ENCODE results near the gene SH3RF1.

GRCh38 chr4:169150806-169151205, 120.0 kb downstream of the SH3RF1 start:
- no peak for TF ChIP-seq HDAC2 (IDR thresholded peaks at IDR 0.05)
- TF ChIP-seq, protein P1, sequence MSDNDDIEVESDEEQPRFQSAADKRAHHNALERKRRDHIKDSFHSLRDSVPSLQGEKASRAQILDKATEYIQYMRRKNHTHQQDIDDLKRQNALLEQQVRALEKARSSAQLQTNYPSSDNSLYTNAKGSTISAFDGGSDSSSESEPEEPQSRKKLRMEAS (IDR thresholded peaks at IDR 0.05; ENCODE audit: low read depth, low read length) = no peak
- TF ChIP-seq POLR2AphosphoS5 (IDR thresholded peaks at IDR 0.05; ENCODE audit: low read length) = no peak
- TF ChIP-seq SREBF2 (IDR thresholded peaks at IDR 0.05; ENCODE audit: low read length) = no peak
- no peak for TF ChIP-seq EP300 (IDR thresholded peaks at IDR 0.05; ENCODE audit: borderline replicate concordance in 1 of 2, control insufficient read depth in 1 of 2, low read depth in 2 of 2, low read length in 2 of 2)
- TF ChIP-seq, protein P2, sequence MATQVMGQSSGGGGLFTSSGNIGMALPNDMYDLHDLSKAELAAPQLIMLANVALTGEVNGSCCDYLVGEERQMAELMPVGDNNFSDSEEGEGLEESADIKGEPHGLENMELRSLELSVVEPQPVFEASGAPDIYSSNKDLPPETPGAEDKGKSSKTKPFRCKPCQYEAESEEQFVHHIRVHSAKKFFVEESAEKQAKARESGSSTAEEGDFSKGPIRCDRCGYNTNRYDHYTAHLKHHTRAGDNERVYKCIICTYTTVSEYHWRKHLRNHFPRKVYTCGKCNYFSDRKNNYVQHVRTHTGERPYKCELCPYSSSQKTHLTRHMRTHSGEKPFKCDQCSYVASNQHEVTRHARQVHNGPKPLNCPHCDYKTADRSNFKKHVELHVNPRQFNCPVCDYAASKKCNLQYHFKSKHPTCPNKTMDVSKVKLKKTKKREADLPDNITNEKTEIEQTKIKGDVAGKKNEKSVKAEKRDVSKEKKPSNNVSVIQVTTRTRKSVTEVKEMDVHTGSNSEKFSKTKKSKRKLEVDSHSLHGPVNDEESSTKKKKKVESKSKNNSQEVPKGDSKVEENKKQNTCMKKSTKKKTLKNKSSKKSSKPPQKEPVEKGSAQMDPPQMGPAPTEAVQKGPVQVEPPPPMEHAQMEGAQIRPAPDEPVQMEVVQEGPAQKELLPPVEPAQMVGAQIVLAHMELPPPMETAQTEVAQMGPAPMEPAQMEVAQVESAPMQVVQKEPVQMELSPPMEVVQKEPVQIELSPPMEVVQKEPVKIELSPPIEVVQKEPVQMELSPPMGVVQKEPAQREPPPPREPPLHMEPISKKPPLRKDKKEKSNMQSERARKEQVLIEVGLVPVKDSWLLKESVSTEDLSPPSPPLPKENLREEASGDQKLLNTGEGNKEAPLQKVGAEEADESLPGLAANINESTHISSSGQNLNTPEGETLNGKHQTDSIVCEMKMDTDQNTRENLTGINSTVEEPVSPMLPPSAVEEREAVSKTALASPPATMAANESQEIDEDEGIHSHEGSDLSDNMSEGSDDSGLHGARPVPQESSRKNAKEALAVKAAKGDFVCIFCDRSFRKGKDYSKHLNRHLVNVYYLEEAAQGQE (IDR thresholded peaks at IDR 0.05; ENCODE audit: low read depth, low read length) = no peak
- TF ChIP-seq E2F4 (IDR thresholded peaks at IDR 0.05; ENCODE audit: low read depth, low read length) = no peak
- TF ChIP-seq TARDBP (IDR thresholded peaks at IDR 0.05; ENCODE audit: borderline replicate concordance) = no peak
- TF ChIP-seq SMARCA5 (IDR thresholded peaks at IDR 0.05) = no peak

Data from GM12878 (cell line).